HEK293T (cell line): ENCODE results near the gene LRP2BP.

Experiments
- CTCF ChIA-PET: fragments of 350-600 bp; formaldehyde crosslinking; extraction: SDS; loops from one replicate; lab custom pipeline; 2021; ENCODE audit warnings: antibody characterized with exemption, inconsistent platforms; lab: Yijun Ruan, JAX
- POLR2A ChIA-PET: fragments of 350-600 bp; formaldehyde crosslinking; extraction: SDS; loops from one replicate; lab custom pipeline; 2020; ENCODE audit warnings: antibody characterized with exemption, inconsistent platforms; lab: Yijun Ruan, JAX
- DNase-seq: peaks from one replicate; pipeline ENCODE4 v3.0.0; 2012; ENCODE audit warnings: mixed read lengths; ENCODE audit errors: extremely low spot score
- ARNT ChIP-seq: fragments of 450-650 bp; IDR thresholded peaks from 2 replicates; pipeline ENCODE4 v1.6.1; 2017; ENCODE audit warnings: mild to moderate bottlenecking
- BHLHE40 ChIP-seq: fragments of 450-650 bp; IDR thresholded peaks from 2 replicates; pipeline ENCODE4 v1.6.1; 2016; ENCODE audit warnings: mild to moderate bottlenecking, moderate library complexity, borderline replicate concordance
- CTBP1 ChIP-seq: fragments of 450-650 bp; IDR thresholded peaks from 2 replicates; pipeline ENCODE4 v1.6.1; 2016; ENCODE audit warnings: borderline replicate concordance
- ELF4 ChIP-seq: fragments of 450-650 bp; IDR thresholded peaks from 2 replicates; pipeline ENCODE4 v1.6.1; 2017; ENCODE audit warnings: antibody characterized with exemption
- FOXA1 ChIP-seq: fragments of 450-650 bp; IDR thresholded peaks from 2 replicates; pipeline ENCODE4 v1.6.1; 2016; ENCODE audit warnings: mild to moderate bottlenecking
- FOXK2 ChIP-seq: fragments of 450-650 bp; IDR thresholded peaks from 2 replicates; pipeline ENCODE4 v1.6.1; 2016; ENCODE audit warnings: mild to moderate bottlenecking
- FOXM1 ChIP-seq: fragments of 450-650 bp; IDR thresholded peaks from 2 replicates; pipeline ENCODE4 v1.6.1; 2017; ENCODE audit warnings: mild to moderate bottlenecking, borderline replicate concordance
- HDGF ChIP-seq: fragments of 450-650 bp; IDR thresholded peaks from 2 replicates; pipeline ENCODE4 v1.6.1; 2017; ENCODE audit warnings: antibody characterized with exemption, borderline replicate concordance
- L3MBTL2 ChIP-seq: fragments of 450-650 bp; conservative IDR thresholded peaks from 2 replicates; pipeline ENCODE4 v1.6.1; 2016; ENCODE audit warnings: mild to moderate bottlenecking
- LEF1 ChIP-seq: fragments of 450-650 bp; IDR thresholded peaks from 2 replicates; pipeline ENCODE4 v1.6.1; 2017; ENCODE audit warnings: mild to moderate bottlenecking, borderline replicate concordance
- NFRKB ChIP-seq: fragments of 450-650 bp; IDR thresholded peaks from 2 replicates; pipeline ENCODE4 v1.6.1; 2016; ENCODE audit warnings: mild to moderate bottlenecking, moderate library complexity
- PKNOX1 ChIP-seq: fragments of 450-650 bp; IDR thresholded peaks from 2 replicates; pipeline ENCODE4 v1.6.1; 2016
- SP1 ChIP-seq: fragments of 450-650 bp; IDR thresholded peaks from 2 replicates; pipeline ENCODE4 v1.6.1; 2017
- SUZ12 ChIP-seq: fragments of 450-650 bp; IDR thresholded peaks from 2 replicates; pipeline ENCODE4 v1.6.1; 2016; ENCODE audit warnings: mild to moderate bottlenecking
- TARDBP ChIP-seq: fragments of 450-650 bp; IDR thresholded peaks from 2 replicates; pipeline ENCODE4 v1.6.1; 2016
- ZNF384 ChIP-seq: fragments of 450-650 bp; IDR thresholded peaks from 2 replicates; pipeline ENCODE4 v1.6.1; 2016

LRP2BP gene

GRCh38 chr4:185395238-185395955 lies at the start of gene LRP2BP:
Gene LRP2BP (minus strand): TSS chr4:185395924. CDS start chr4:185378186, 17,738 bp downstream.
- ChIA-PET POLR2A (interaction anchor here (0.6 to 4.0 kb wide), 13 partner anchors 10 to 317 kb away, joined by 3 to 29 read pairs (median 4); partner anchors contain the start of gene UFSP2), CTCF (interaction anchor here (0.7 to 1.0 kb wide), 2 partner anchors 10 to 67 kb away, joined by 3 read pairs; no protein-coding TSS in a partner anchor)
- no peak for DNase-seq
- TF ChIP-seq BHLHE40 (no peak), L3MBTL2 (no peak), PKNOX1 (no peak), LEF1 (no peak)

- POLR2A ChIA-PET: no interaction called here
- CTCF ChIA-PET: no interaction called here
- DNase-seq: no peak
- TF ChIP-seq HDGF (no peak), NFRKB (no peak), ARNT (no peak), L3MBTL2 (no peak), BHLHE40 (no peak), FOXM1 (no peak), SP1 (no peak), LEF1 (no peak), PKNOX1 (no peak), ELF4 (no peak), ZNF384 (no peak), CTBP1 (no peak), SUZ12 (no peak), FOXK2 (no peak), FOXA1 (no peak)
Observed at GRCh38 chr4:185445209-185445608, 49.5 kb upstream of the LRP2BP start.

- no peak for TF ChIP-seq ZNF384
- ChIA-PET POLR2A (no interaction called here), CTCF (no interaction called here)
- no peak for DNase-seq
Observed at GRCh38 chr4:185441479-185441878, 45.8 kb upstream of the LRP2BP start.

- CTCF ChIA-PET: no interaction called here
- TF ChIP-seq FOXM1: no peak
- TF ChIP-seq SUZ12: no peak
- TF ChIP-seq TARDBP: no peak
- no peak for TF ChIP-seq HDGF
- POLR2A ChIA-PET: no interaction called here
- no peak for DNase-seq
Observed at GRCh38 chr4:185437809-185438208, 42.1 kb upstream of the LRP2BP start.

GRCh38 chr4:185435466-185435865 lies 39.7 kb upstream of the LRP2BP start:
- ChIA-PET POLR2A (no interaction called here), CTCF (no interaction called here)
- no peak for TF ChIP-seq ZNF384
- no peak for TF ChIP-seq L3MBTL2
- TF ChIP-seq SUZ12: no peak
- no peak for TF ChIP-seq SP1
- no peak for TF ChIP-seq PKNOX1
- TF ChIP-seq ELF4: no peak
- TF ChIP-seq TARDBP: no peak
- TF ChIP-seq HDGF: no peak
- TF ChIP-seq FOXA1: no peak
- TF ChIP-seq FOXK2: no peak
- no peak for TF ChIP-seq ARNT
- no peak for TF ChIP-seq NFRKB
- no peak for TF ChIP-seq FOXM1
- TF ChIP-seq CTBP1: no peak
- no peak for TF ChIP-seq BHLHE40
- TF ChIP-seq LEF1: no peak
- no peak for DNase-seq

- POLR2A ChIA-PET: no interaction called here
- CTCF ChIA-PET: interaction anchor here (0.7 kb wide), 1 partner anchor 106 kb away, joined by 3 read pairs; the partner anchor contains the start of gene PDLIM3
- TF ChIP-seq SP1: no peak
- TF ChIP-seq BHLHE40: no peak
- TF ChIP-seq ARNT: no peak
- TF ChIP-seq ZNF384: no peak
- no peak for TF ChIP-seq L3MBTL2
- TF ChIP-seq ELF4: no peak
- no peak for TF ChIP-seq LEF1
- TF ChIP-seq FOXA1: no peak
- TF ChIP-seq FOXK2: no peak
- TF ChIP-seq HDGF: no peak
- no peak for TF ChIP-seq CTBP1
- TF ChIP-seq FOXM1: no peak
- TF ChIP-seq SUZ12: no peak
- TF ChIP-seq PKNOX1: no peak
- no peak for TF ChIP-seq NFRKB
- no peak for DNase-seq
Observed at GRCh38 chr4:185429660-185430059, 33.9 kb upstream of the LRP2BP start.
